IMR-90 (cell line): Measurements from ENCODE around the gene ISM2. TPM values are rescaled to one million over a fixed set of nuclear protein-coding genes. Genes with fewer than 3 reads are reported as not detected.

Source experiments
- ATAC-seq: fragments of 200-7000 bp; cut with Tn5 transposase; 2 replicates; pipeline ENCODE4 v1.9.1; 2020; ENCODE audit warnings: low read depth, mild to moderate bottlenecking, moderate library complexity
- BruUV-seq: library from RNA; stranded (reverse); fragments of 400-500 nt; replicated peaks from 2 replicates; lab custom pipeline; 2021; lab: Mats Ljungman, UMichigan
- CTCF ChIA-PET: fragments of 300-600 bp; formaldehyde crosslinking; extraction: SDS; loops from one replicate; lab custom pipeline; 2021; ENCODE audit warnings: antibody characterized with exemption; lab: Yijun Ruan, JAX
- POLR2A ChIA-PET: fragments of 300-600 bp; sonication (Branson Sonifier 250); formaldehyde crosslinking; loops from one replicate; lab custom pipeline; 2022; ENCODE audit warnings: antibody characterized with exemption; ENCODE audit not compliant: unreplicated experiment; lab: Charles Lee
- DNase-seq: peaks from one replicate; pipeline ENCODE4 v3.0.0; 2013
- H2AFZ ChIP-seq: replicated peaks from 2 replicates; pipeline ENCODE3; 2013; ENCODE audit warnings: low read length, mild to moderate bottlenecking; ENCODE audit not compliant: poor library complexity
- H2AK5ac ChIP-seq: 2 replicates; pipeline ENCODE4 v1.6.1; 2013; ENCODE audit warnings: low read depth, low read length, inconsistent platforms
- H2AK9ac ChIP-seq: replicated peaks from 2 replicates; pipeline ENCODE3; 2013; ENCODE audit warnings: mild to moderate bottlenecking, low read depth, low read length, moderate library complexity; ENCODE audit not compliant: poor library complexity
- H2BK120ac ChIP-seq: 2 replicates; pipeline ENCODE4 v1.6.1; 2013; ENCODE audit warnings: low read depth, low read length, inconsistent platforms
- H2BK15ac ChIP-seq: 3 replicates; pipeline ENCODE4 v1.6.1; 2013; ENCODE audit warnings: low read depth, low read length, inconsistent platforms
- H2BK20ac ChIP-seq: 2 replicates; pipeline ENCODE4 v1.6.1; 2013; ENCODE audit warnings: low read depth, mild to moderate bottlenecking, inconsistent platforms, low read length, moderate library complexity
- H2BK5ac ChIP-seq: 2 replicates; pipeline ENCODE4 v1.6.1; 2013; ENCODE audit warnings: mild to moderate bottlenecking, low read depth, low read length, inconsistent platforms; ENCODE audit not compliant: poor library complexity, severe bottlenecking
- H3K14ac ChIP-seq: replicated peaks from 2 replicates; pipeline ENCODE4 v1.6.1; 2013; ENCODE audit warnings: low read depth, low read length, inconsistent platforms
- H3K18ac ChIP-seq: 2 replicates; pipeline ENCODE4 v1.6.1; 2013; ENCODE audit warnings: low read depth, low read length, control low read depth
- H3K23ac ChIP-seq: 2 replicates; pipeline ENCODE4 v1.6.1; 2013; ENCODE audit warnings: low read depth, low read length, inconsistent platforms
- H3K27ac ChIP-seq: 2 replicates; pipeline ENCODE4 v1.5.1; 2013; ENCODE audit warnings: mild to moderate bottlenecking, control low read depth, low read length; ENCODE audit not compliant: insufficient read depth
- H3K27me3 ChIP-seq: 2 replicates; pipeline ENCODE4 v1.6.1; 2013; ENCODE audit warnings: low read length; ENCODE audit not compliant: control insufficient read depth, insufficient read depth
- H3K36me3 ChIP-seq: 2 replicates; pipeline ENCODE4 v1.6.1; 2013; ENCODE audit warnings: low read length, mixed read lengths; ENCODE audit not compliant: control insufficient read depth, insufficient read depth
- H3K4ac ChIP-seq: 2 replicates; pipeline ENCODE4 v1.6.1; 2013; ENCODE audit warnings: low read depth, low read length, inconsistent platforms
- H3K4me1 ChIP-seq: 2 replicates; pipeline ENCODE4 v1.6.1; 2013; ENCODE audit warnings: low read length, mixed read lengths; ENCODE audit not compliant: control insufficient read depth, insufficient read depth
- H3K4me2 ChIP-seq: 2 replicates; pipeline ENCODE4 v1.6.1; 2013; ENCODE audit warnings: low read depth, mild to moderate bottlenecking, control low read depth, low read length, moderate library complexity
- H3K4me3 ChIP-seq: 2 replicates; pipeline ENCODE4 v1.5.1; 2013; ENCODE audit warnings: low read depth, mild to moderate bottlenecking, control low read depth, low read length, moderate library complexity; ENCODE audit not compliant: insufficient read depth
- H3K56ac ChIP-seq: 2 replicates; pipeline ENCODE4 v1.6.1; 2013; ENCODE audit warnings: low read length, inconsistent platforms; ENCODE audit not compliant: insufficient read depth; ENCODE audit errors: extremely low read depth
- H3K79me1 ChIP-seq, 2 experiments: 2 replicates each; pipeline ENCODE4 v1.6.1; 2013; ENCODE audit warnings: low read length in 2 of 2, inconsistent platforms in 1 of 2, low read depth in 1 of 2
- H3K9ac ChIP-seq: 2 replicates; pipeline ENCODE4 v1.6.1; 2013; ENCODE audit warnings: low read depth, low read length, control low read depth
- H3K9me1 ChIP-seq: 2 replicates; pipeline ENCODE4 v1.6.1; 2013; ENCODE audit warnings: low read length, inconsistent platforms; ENCODE audit not compliant: insufficient read depth
- H3K9me3 ChIP-seq: 2 replicates; pipeline ENCODE4 v1.6.1; 2013; ENCODE audit warnings: low read length; ENCODE audit not compliant: control insufficient read depth, insufficient read depth
- H4K20me1 ChIP-seq: 2 replicates; pipeline ENCODE4 v1.6.1; 2013; ENCODE audit warnings: low read length, inconsistent platforms; ENCODE audit not compliant: insufficient read depth
- H4K5ac ChIP-seq: 2 replicates; pipeline ENCODE4 v1.6.1; 2013; ENCODE audit warnings: mild to moderate bottlenecking, low read depth, low read length, control low read depth
- H4K8ac ChIP-seq, 2 experiments: 2 replicates each; pipeline ENCODE4 v1.6.1; 2013; ENCODE audit warnings: low read depth in 2 of 2, low read length in 2 of 2, control low read depth in 1 of 2, inconsistent platforms in 1 of 2
- H4K91ac ChIP-seq: 2 replicates; pipeline ENCODE4 v1.6.1; 2013; ENCODE audit warnings: low read depth, low read length, inconsistent platforms; ENCODE audit not compliant: insufficient read depth
- BHLHE40 ChIP-seq: fragments of 150-350 bp; IDR thresholded peaks from 2 replicates; pipeline ENCODE4 v1.6.1; 2016; ENCODE audit warnings: mild to moderate bottlenecking, low read depth, low read length
- CHD1 ChIP-seq: IDR thresholded peaks from 2 replicates; pipeline ENCODE4 v1.6.1; 2012; ENCODE audit warnings: low read depth, low read length, improper control_type of control experiment
- CTCF ChIP-seq: conservative IDR thresholded peaks from 2 replicates; pipeline ENCODE4 v1.5.1; 2012; ENCODE audit warnings: mild to moderate bottlenecking, low read depth, low read length, improper control_type of control experiment
- FOS ChIP-seq: fragments of 150-350 bp; IDR thresholded peaks from 2 replicates; pipeline ENCODE4 v1.6.1; 2016; ENCODE audit warnings: low read depth, low read length
- NFE2L2 ChIP-seq: fragments of 150-350 bp; IDR thresholded peaks from 2 replicates; pipeline ENCODE4 v1.6.1; 2016; ENCODE audit warnings: low read depth, mild to moderate bottlenecking, low read length
- RAD21 ChIP-seq: IDR thresholded peaks from 2 replicates; pipeline ENCODE4 v1.6.1; 2012; ENCODE audit warnings: low read length, improper control_type of control experiment
- RFX5 ChIP-seq: IDR thresholded peaks from 2 replicates; pipeline ENCODE4 v1.8.0; 2012; ENCODE audit warnings: low read depth, mild to moderate bottlenecking, low read length, moderate library complexity
- SMC3 ChIP-seq: fragments of 150-350 bp; IDR thresholded peaks from 2 replicates; pipeline ENCODE4 v1.6.1; 2016; ENCODE audit warnings: low read depth, mild to moderate bottlenecking, antibody characterized with exemption, low read length, moderate library complexity
- WGBS, 2 experiments: methylation state at CpG; one replicate each; pipeline versions ENCODE4 v1.1.5 to v1.1.7; 2013; ENCODE audit warnings: missing lambda C conversion rate in 2 of 2; ENCODE audit not compliant: insufficient read length in 1 of 2; ENCODE audit errors: extremely low coverage in 2 of 2; 5-methylcytosine and 5-hydroxymethylcytosine counted together
- dilution Hi-C: fragments of 300-500 bp; cut with HindIII; formaldehyde crosslinking; loops from one replicate; pipeline ENCODE4 v1.14.3; 2018; ENCODE audit warnings: low sequenced_read_pairs; ENCODE audit not compliant: unreplicated experiment
- in situ Hi-C: fragments of 300-500 bp; cut with MboI; formaldehyde crosslinking; loops from 3 replicates; pipeline ENCODE4 v1.14.3; 2019; ENCODE audit warnings: low sequenced_read_pairs, inconsistent platforms, mixed read lengths
- intact Hi-C: fragments of 100-400 bp; cut with micrococcal nuclease; formaldehyde crosslinking; loops from 2 replicates; pipeline ENCODE4 v1.10.0; 2022
- polyA plus RNA-seq, 3 experiments: library from polyadenylated mRNA; depleted of rRNA; stranded (reverse); fragments of >200 nt; gene quantifications; 2 replicates each; pipeline ENCODE4 v1.2.3, GENCODE V29; 2012; ENCODE audit warnings: low replicate concordance in 1 of 3
- total RNA-seq: library from RNA; depleted of rRNA; stranded (reverse); fragments of >200 nt; gene quantifications from 2 replicates; pipeline ENCODE4 v1.2.3, GENCODE V29; 2012

The ISM2 gene
- total and polyA plus RNA-seq, 2 of the 4 experiments (the other 2 are of a cell fraction), result under 0.01 to 0.12 TPM

GRCh38 chr14:77459072-77459723, 39.4 kb downstream of the ISM2 start:
- dilution Hi-C loops (no loop called here), intact Hi-C loops (loop anchor here (1.0 to 10.0 kb wide), 7 partner anchors 57 to 343 kb away; partner anchors contain the start of genes ADCK1, GSTZ1, POMT2 and SPTLC2), in situ Hi-C loops (no loop called here)
- no peak overlapping the region for H3K18ac ChIP-seq
- H3K23ac ChIP-seq, result peak overlapping the region; percentile 8; the same call in 1 of the 2 replicates
- H2BK5ac ChIP-seq, result no peak overlapping the region
- H3K4me3 ChIP-seq, result peak overlapping the region; percentile 60; the same call in 1 of the 2 replicates
- H3K27me3 ChIP-seq, result no peaks in the 10 kb centered on the region
- H3K4me1 ChIP-seq, result peaks cover 3% of the 10 kb centered on the region
- no peak overlapping the region for H2BK15ac ChIP-seq
- H3K79me1 ChIP-seq, result peaks cover 18 to 54% of the 10 kb centered on the region in 2 experiments; a peak in 3 of 4 replicates
- 80% methylated on average over 3 of the region's 13 CpGs; no CpG with 5 or more reads in 1 of the 2 experiments for WGBS, 2 experiments
- no peak overlapping the region for H3K14ac ChIP-seq
- peaks cover 14% of the 10 kb centered on the region; the same call in 1 of the 2 replicates for H4K20me1 ChIP-seq
- no peaks in the 10 kb centered on the region for H3K9me3 ChIP-seq
- H3K4ac ChIP-seq, result no peak overlapping the region
- no peak overlapping the region for H2AK9ac ChIP-seq
- no peak overlapping the region for H4K5ac ChIP-seq
- 0 out of 2 replicates have a peak overlapping the region, but pooled peaks have one; percentile 11 for H3K56ac ChIP-seq
- no TSS peak for BruUV-seq
- ATAC-seq (peak; percentile 10; the same call in 1 of the 2 replicates), DNase-seq (peak; percentile 77)
- ChIA-PET CTCF (interaction anchor here (0.7 to 1.3 kb wide), 10 partner anchors 9 to 236 kb away, joined by 3 to 8 read pairs (median 3); no protein-coding TSS in a partner anchor), POLR2A (interaction anchor here (0.5 to 1.0 kb wide), 2 partner anchors 138 to 143 kb away, joined by 3 to 6 read pairs; partner anchors contain the start of gene GSTZ1)
- no peak overlapping the region for H2AFZ ChIP-seq
- peaks cover 29% of the 10 kb centered on the region for H3K36me3 ChIP-seq
- no peak for TF ChIP-seq FOS
- peak; percentile 78 for TF ChIP-seq CTCF
- TF ChIP-seq RAD21, result peak; percentile 71
- no peak for TF ChIP-seq NFE2L2
- TF ChIP-seq CHD1, result no peak
- no peak for TF ChIP-seq RFX5
- TF ChIP-seq SMC3, result peak; percentile 75
- no peak for TF ChIP-seq BHLHE40
- peak overlapping the region; percentile 96; the same call in 1 of the 2 replicates for H3K9ac ChIP-seq
- no peak overlapping the region for H2BK20ac ChIP-seq
- no peak overlapping the region for H2AK5ac ChIP-seq
- no peak overlapping the region for H2BK120ac ChIP-seq
- H3K27ac ChIP-seq, result no peak overlapping the region
- no peak overlapping the region for H4K91ac ChIP-seq
- H3K9me1 ChIP-seq, result peaks cover 2% of the 10 kb centered on the region; the same call in 1 of the 2 replicates
- H4K8ac ChIP-seq, result no peak overlapping the region
- H3K4me2 ChIP-seq, result peak overlapping the region; percentile 95
